B cell (primary cell): Measurements from ENCODE around the gene C1orf105.

Experiments used
- CTCF ChIP-seq: fragments of 200-600 bp; IDR thresholded peaks from one replicate; pipeline ENCODE4 v1.8.0; 2022; ENCODE audit warnings: antibody characterized with exemption, mild to moderate bottlenecking
- EZH2 ChIP-seq: IDR thresholded peaks from 2 replicates; pipeline ENCODE4 v1.6.1; 2012; ENCODE audit warnings: borderline replicate concordance, low read depth, mild to moderate bottlenecking, moderate library complexity, low read length; ENCODE audit not compliant: insufficient read depth, poor library complexity, severe bottlenecking

- TF ChIP-seq CTCF (no peak), EZH2 (no peak)
Measured at GRCh38 chr1:172373864-172374263, 46.6 kb upstream of the C1orf105 start.
